UCSD-AML1 (cell line): ENCODE measurements around the gene WDR1.

Source experiments
- DNase-seq: peaks from one replicate; lab custom pipeline; 2025; ENCODE audit not compliant: unreplicated experiment; lab: John Stamatoyannopoulos, UW

The WDR1 gene

GRCh38 chr4:10116569-10117358 lies at the start of gene WDR1:
Gene WDR1 (minus strand): TSS chr4:10116799. CDS start chr4:10116666, 133 bp downstream.
- peak; percentile 97 for DNase-seq

- peak; percentile 62 for DNase-seq
These were observed 48.3 kb upstream of the WDR1 start for GRCh38 chr4:10164877-10165283.

GRCh38 chr4:10163296-10163695 lies 46.7 kb upstream of the WDR1 start:
- no peak for DNase-seq

- DNase-seq: no peak
These were observed 45.9 kb upstream of the WDR1 start for GRCh38 chr4:10162341-10163000.

- DNase-seq: no peak
These were observed 45.2 kb upstream of the WDR1 start for GRCh38 chr4:10161840-10162239.

- DNase-seq: no peak
These were observed 44.5 kb upstream of the WDR1 start for GRCh38 chr4:10161146-10161545.

- no peak for DNase-seq
These were observed 43.8 kb upstream of the WDR1 start for GRCh38 chr4:10160281-10160856.

- no peak for DNase-seq
These were observed 43.1 kb upstream of the WDR1 start for GRCh38 chr4:10159671-10160070.

- DNase-seq: no peak
These were observed 41.8 kb upstream of the WDR1 start for GRCh38 chr4:10158333-10158942.

- DNase-seq: peak; percentile 48
These were observed 41.1 kb upstream of the WDR1 start for GRCh38 chr4:10157478-10158332.

GRCh38 chr4:10154241-10154640 lies 37.6 kb upstream of the WDR1 start:
- no peak for DNase-seq

- no peak for DNase-seq
These were observed 36.6 kb upstream of the WDR1 start for GRCh38 chr4:10153161-10153560.

GRCh38 chr4:10151182-10151581 lies 34.6 kb upstream of the WDR1 start:
- no peak for DNase-seq

GRCh38 chr4:10144966-10145365 lies 28.4 kb upstream of the WDR1 start:
- DNase-seq: no peak

- DNase-seq: no peak
These were observed 27.9 kb upstream of the WDR1 start for GRCh38 chr4:10144479-10144878.

- no peak for DNase-seq
These were observed 26.6 kb upstream of the WDR1 start for GRCh38 chr4:10143171-10143570.

- no peak for DNase-seq
These were observed 24.5 kb upstream of the WDR1 start for GRCh38 chr4:10140866-10141759.

GRCh38 chr4:10139518-10139917 lies 22.9 kb upstream of the WDR1 start:
- no peak for DNase-seq

- DNase-seq: no peak
These were observed 18.7 kb upstream of the WDR1 start for GRCh38 chr4:10135260-10135659.

GRCh38 chr4:10134141-10134540 lies 17.5 kb upstream of the WDR1 start:
- no peak for DNase-seq
